ENCODE measurements around the gene AGAP1. TPM values are rescaled to one million over a fixed set of nuclear protein-coding genes. Genes with fewer than 3 reads are reported as not detected.

AGAP1 gene
- total RNA-seq, 1 experiment from 2014 or later: 25.8 TPM

GRCh38 chr2:235692076-235692475 is 198.2 kb downstream of the AGAP1 start:
- H3K14ac ChIP-seq (ENCODE audit: insufficient read depth, low read length): no peak overlapping the region; the same call in 1 of the 2 replicates
- Mint-ChIP-seq H3K36me3 (ENCODE audit: insufficient read depth in 1 of 3, low read depth in 3 of 3) (peaks cover 0 to 8% (median 4%) of the 10 kb centered on the region in 3 experiments; a peak in 4 of 7 replicates), H3K27me3 (ENCODE audit: low read depth) (no peaks in the 10 kb centered on the region), H3K9me3 (peaks cover 0 to 2% of the 10 kb centered on the region in 2 experiments; a peak in 2 of 5 replicates), H3K27ac (peak overlapping the region in 1 of 3 experiments; percentile 40; a peak in 1 of 7 replicates), H3K4me1 (peaks cover 38 to 52% of the 10 kb centered on the region in 2 experiments), H3K4me3 (no peak overlapping the region)
- no peak overlapping the region for H3T11ph ChIP-seq (ENCODE audit: low read length)
- H2AFZ ChIP-seq (ENCODE audit: low read length): no peak overlapping the region
- no peak overlapping the region for H3K23ac ChIP-seq (ENCODE audit: insufficient read length, low read depth, low read length)
- no peak overlapping the region for H3K9ac ChIP-seq (ENCODE audit: extremely low read depth, insufficient read length, low read length)
- no peak overlapping the region for H2AK5ac ChIP-seq (ENCODE audit: insufficient read length, low read length)
- no peak overlapping the region for H4K91ac ChIP-seq (ENCODE audit: insufficient read length, low read depth, low read length)
- no CpG with 5 or more reads among the region's 10 CpGs for WGBS (ENCODE audit: extremely low coverage, insufficient read length, low lambda C conversion rate)
- H3K18ac ChIP-seq (ENCODE audit: insufficient read length, low read depth, low read length): no peak overlapping the region
- no peak overlapping the region for H3K4me2 ChIP-seq (ENCODE audit: insufficient read depth, insufficient read length, low read length)
- no peak overlapping the region for H3K27ac ChIP-seq (ENCODE audit: insufficient read length, low read depth, low read length)
- H3K23me2 ChIP-seq (ENCODE audit: insufficient read length, low read depth, low read length, poor library complexity, severe bottlenecking): no peaks in the 10 kb centered on the region
- no peak for DNase-seq
- H3K27me3 ChIP-seq (ENCODE audit: insufficient read depth, low read length): no peaks in the 10 kb centered on the region
- peaks cover 18% of the 10 kb centered on the region; the same call in 1 of the 2 replicates for H3K79me2 ChIP-seq (ENCODE audit: insufficient read depth, low read length)
- H3K56ac ChIP-seq (ENCODE audit: insufficient read length, low read depth, low read length): no peak overlapping the region
- H2BK15ac ChIP-seq (ENCODE audit: low read depth, low read length): no peak overlapping the region
- peaks cover 4% of the 10 kb centered on the region for H4K20me1 ChIP-seq (ENCODE audit: control insufficient read depth, insufficient read depth, insufficient read length)
- H2BK12ac ChIP-seq (ENCODE audit: insufficient read length, low read depth, low read length): no peak overlapping the region
- H3K79me1 ChIP-seq (ENCODE audit: insufficient read depth, low read depth, low read length, poor library complexity, severe bottlenecking): peaks cover 11% of the 10 kb centered on the region
- no peak for TF ChIP-seq CTCF (conservative IDR thresholded peaks at IDR 0.05)
- no peak overlapping the region for H2BK120ac ChIP-seq (ENCODE audit: low read depth, low read length, poor library complexity, severe bottlenecking)
- no peaks in the 10 kb centered on the region for H3K9me3 ChIP-seq (ENCODE audit: control insufficient read depth, low read depth, low read length)
- no peak overlapping the region for H2BK5ac ChIP-seq (ENCODE audit: insufficient read length, low read length)
- H3K4ac ChIP-seq (ENCODE audit: low read depth, low read length): no peak overlapping the region
- no peak overlapping the region for H4K8ac ChIP-seq (replicated peaks; ENCODE audit: insufficient read length, low read depth, low read length)
- peaks cover under 1% of the 10 kb centered on the region; the same call in 1 of the 2 replicates for H3K4me1 ChIP-seq (ENCODE audit: insufficient read depth, low read length)
- no peak overlapping the region for H4K5ac ChIP-seq (ENCODE audit: insufficient read length, low read depth, low read length)
- H2BK20ac ChIP-seq (ENCODE audit: low read depth, low read length, poor library complexity, severe bottlenecking): no peak overlapping the region

Measured in H9 (cell line).